ENCODE data around the gene ZNF25.
"Not testable (repeated sequence)": the region's sequence is repeated elsewhere in the genome, so short reads cannot be mapped to it uniquely, and the experiment has no call there.

The ZNF25 gene

GRCh38 chr10:37930423-37930822, 46.0 kb downstream of the ZNF25 start:
- H3K36me3 ChIP-seq (ENCODE audit: control insufficient read depth, insufficient read depth, low read length), result peaks cover 3% of the 10 kb centered on the region

GRCh38 chr10:37908165-37908564, 68.3 kb downstream of the ZNF25 start:
- not testable (repeated sequence) for H3K4me1 ChIP-seq (ENCODE audit: control insufficient read depth, insufficient read depth, low read length); H3K27ac ChIP-seq (ENCODE audit: low read depth, low read length); H3K27me3 ChIP-seq (ENCODE audit: control insufficient read depth, insufficient read depth, low read length); H3K4me3 ChIP-seq (ENCODE audit: low read length); H3K36me3 ChIP-seq (ENCODE audit: control insufficient read depth, insufficient read depth, low read length); H3K9ac ChIP-seq (ENCODE audit: low read length)

More at GRCh38 chr10:37930423-37930822, 46.0 kb downstream of the ZNF25 start:
- no peaks in the 10 kb centered on the region for H3K27me3 ChIP-seq (ENCODE audit: control insufficient read depth, insufficient read depth, low read length)
- H3K4me1 ChIP-seq (ENCODE audit: control insufficient read depth, insufficient read depth, low read length), result no peaks in the 10 kb centered on the region
- H3K4me3 ChIP-seq (ENCODE audit: low read length), result no peak overlapping the region
- no peak overlapping the region for H3K9ac ChIP-seq (ENCODE audit: low read length)
- no peak overlapping the region for H3K27ac ChIP-seq (ENCODE audit: low read depth, low read length)

- Histone ChIP-seq H3K36me3 (ENCODE audit: control insufficient read depth, insufficient read depth, low read length) (no peaks in the 10 kb centered on the region), H3K27me3 (ENCODE audit: control insufficient read depth, insufficient read depth, low read length) (no peaks in the 10 kb centered on the region), H3K27ac (ENCODE audit: low read depth, low read length) (no peak overlapping the region), H3K4me3 (ENCODE audit: low read length) (no peak overlapping the region), H3K9ac (ENCODE audit: low read length) (no peak overlapping the region), H3K4me1 (ENCODE audit: control insufficient read depth, insufficient read depth, low read length) (no peaks in the 10 kb centered on the region)
Observed at GRCh38 chr10:37906382-37906781, 70.1 kb downstream of the ZNF25 start.
